HG03196 (cell line): ENCODE measurements around the gene NT5M.

ENCODE experiments used
- ATAC-seq: cut with Tn5 transposase; IDR thresholded peaks from one replicate; pipeline ENCODE4 v1.9.1; 2021; ENCODE audit not compliant: unreplicated experiment

The NT5M gene

DNA sequence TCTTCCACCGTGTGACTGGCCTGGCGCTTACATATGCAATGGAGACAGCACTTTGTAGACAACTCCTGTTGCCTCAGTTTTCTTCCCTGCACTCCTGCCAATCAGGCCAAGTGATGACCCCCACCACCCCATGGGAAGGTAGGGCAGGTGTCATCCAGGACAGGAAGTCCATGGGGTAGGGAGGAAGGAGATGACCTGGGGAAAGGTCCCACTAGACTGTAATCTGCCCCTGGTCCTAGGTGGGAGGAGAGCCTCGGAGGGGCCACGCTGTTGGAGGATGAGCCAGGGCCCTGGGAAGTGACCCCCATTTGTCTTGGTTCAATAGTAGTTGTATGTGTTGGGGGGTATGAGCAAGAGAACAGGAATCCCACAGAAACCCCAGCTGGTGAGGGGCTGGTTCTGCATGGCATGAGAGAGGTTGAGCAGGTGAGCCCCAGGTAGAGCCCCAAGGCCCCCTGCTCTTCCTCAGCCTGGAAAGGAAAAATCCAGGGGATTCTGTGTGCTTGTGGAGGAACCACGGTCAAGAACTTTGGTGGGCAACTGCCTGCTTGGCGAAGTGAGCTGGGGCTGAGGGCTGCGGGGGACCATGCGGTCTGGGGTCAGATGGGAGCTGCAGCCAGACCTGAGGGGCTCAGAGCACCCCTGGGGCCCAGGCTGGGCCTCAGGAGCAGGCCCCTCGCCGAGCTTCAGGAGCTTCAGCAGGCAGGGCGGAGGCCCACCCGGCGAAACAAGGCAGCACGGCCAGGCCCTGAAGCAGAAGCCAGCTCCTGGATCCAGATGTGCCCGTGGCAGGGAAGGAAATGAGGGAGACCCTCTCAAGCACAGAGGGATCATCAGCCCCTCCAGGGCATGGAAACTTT is 50.7 kb downstream of the NT5M start:
- ATAC-seq = no peak

DNA sequence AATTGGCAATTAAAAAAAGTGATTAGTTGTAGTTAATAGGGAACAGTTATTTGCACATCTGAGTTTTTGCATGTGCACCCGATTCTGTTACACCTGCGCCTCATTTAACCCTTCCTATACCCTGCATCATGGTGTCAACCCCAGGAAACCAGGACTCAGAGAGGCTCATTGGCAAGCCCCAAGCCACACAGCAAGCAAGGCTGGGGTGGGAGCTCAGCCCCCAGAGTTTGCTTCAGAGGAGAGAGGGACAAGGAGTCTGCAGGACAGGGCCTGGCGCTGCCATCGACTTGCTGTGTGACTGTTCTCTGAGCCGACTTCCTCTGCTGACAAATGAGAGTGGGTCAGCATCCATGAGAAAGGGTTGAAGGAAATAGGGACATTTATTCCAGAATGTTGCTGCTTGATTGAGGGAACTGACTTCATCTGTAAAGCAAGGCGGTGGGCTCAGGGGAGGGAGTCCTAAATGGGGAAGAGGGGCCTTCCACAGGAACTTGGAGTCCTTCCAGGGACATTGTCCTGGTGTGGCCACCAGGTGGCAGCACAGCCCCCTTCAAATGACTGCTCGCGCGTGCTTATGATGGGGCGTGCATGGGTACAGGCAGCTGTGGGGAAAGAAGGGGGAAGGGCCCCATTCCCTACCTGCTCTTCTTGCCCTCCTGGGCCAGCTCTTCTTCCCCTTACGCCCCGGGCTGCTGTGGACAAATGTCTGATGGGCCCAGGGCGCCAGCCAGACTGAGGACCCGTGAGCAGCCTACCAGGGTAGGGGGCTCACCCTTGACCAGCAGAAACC is 51.6 kb downstream of the NT5M start:
- ATAC-seq = no peak

DNA sequence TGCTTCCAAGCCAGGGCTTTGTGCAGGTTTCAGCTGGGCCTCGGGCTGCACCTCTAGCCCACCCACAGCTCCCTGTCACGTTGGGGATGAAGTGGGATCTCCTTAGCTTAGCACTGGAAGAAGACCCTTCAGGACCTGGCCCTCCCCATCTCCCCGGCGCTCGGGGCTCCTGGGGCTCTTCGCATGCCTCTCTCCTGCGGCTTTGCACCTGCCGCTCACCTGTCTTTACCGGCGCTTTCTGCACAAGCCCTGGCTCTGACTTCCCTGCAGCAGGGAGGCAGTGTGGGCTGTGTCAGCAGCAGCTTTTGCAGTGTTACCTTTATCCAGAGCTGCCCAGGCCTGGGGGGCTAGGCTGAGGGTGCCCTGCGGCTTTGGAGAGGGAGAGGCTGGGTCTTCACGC is 52.3 kb downstream of the NT5M start:
- no peak for ATAC-seq

DNA sequence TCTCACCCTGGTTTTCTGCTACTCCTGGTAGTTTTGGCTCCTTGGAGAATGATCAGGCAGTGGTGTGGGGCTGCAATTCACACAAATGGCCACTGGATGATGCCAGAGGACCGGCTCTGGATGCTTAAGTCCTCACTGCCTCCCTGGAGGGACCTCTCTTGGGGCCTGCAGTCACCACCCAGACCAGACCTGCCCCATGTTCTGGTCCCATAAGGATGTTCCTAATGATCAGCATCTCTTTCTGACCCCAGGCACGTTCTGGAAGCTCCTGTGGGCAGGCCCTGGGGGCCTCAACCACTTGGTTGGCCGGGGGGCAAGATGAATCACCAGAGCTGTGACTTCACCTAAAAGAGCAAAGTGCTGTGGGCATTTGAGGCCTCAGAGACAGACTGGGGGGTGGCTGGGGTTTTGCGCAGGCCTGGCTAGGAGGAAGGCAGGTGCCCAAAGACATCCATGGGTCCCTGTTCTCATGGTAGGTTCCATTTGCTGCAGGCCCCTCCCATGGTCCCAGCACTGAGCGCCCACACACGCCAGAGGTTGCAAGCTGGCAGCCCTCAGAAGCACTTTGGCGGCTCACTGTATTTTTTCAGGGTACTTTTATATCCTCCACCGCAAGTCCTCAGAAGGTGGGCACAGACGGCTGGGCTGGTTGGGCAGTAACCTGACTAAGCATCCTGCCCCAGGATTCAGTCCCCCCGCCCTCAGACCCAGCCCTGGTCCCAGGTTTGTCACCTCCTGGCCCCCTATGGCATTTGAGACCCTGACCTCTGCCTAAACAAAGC is 53.2 kb downstream of the NT5M start:
- peak; percentile 59 for ATAC-seq

DNA sequence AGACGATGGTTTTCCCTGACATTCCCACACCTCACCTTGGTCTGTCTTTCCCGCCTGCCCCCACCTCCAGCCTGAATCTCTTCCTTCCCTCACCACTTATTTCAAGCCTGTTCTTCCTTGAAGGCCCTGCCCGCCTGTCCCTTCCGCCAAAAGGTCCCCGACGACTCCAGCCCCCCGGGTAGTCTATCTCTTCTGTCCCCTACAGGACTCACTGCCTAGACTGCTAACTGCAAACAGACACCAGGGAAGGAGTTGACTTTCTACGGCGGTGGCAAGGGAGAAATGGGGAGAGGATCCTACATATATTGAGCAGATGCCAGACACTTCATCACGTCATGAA is 53.7 kb downstream of the NT5M start:
- ATAC-seq = no peak

DNA sequence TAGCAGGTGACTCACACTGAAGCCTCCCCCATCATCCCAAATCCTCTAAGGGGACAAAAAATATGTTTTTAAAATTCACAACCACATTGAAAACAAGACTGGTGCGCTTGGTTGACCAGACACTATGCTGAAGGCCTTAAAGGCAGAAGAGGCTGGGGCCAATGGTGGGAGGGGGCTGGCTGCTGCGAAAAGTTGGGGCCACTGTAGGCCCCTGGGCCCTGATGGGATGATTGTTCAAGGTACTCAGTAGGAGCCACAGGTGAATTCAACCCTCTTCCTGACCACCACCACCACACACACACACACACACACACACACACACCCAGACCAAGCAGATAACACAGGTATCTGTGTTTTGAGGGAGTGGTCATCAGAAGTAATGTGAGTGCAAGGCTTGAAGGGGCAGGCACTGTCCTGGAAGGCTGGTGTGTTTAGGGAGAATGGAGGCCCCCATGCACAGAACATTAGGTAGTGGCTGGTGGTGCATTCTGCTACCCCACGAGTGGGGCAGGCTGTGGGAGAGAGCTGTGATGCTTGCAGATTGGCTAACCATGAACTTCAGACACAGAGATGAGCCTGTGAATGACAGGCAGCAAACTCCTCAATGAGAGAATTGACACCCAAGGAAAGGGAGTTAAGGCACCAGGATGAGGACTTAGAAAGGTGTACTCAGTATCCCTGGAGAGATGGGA is 55.0 kb downstream of the NT5M start:
- ATAC-seq = no peak

DNA sequence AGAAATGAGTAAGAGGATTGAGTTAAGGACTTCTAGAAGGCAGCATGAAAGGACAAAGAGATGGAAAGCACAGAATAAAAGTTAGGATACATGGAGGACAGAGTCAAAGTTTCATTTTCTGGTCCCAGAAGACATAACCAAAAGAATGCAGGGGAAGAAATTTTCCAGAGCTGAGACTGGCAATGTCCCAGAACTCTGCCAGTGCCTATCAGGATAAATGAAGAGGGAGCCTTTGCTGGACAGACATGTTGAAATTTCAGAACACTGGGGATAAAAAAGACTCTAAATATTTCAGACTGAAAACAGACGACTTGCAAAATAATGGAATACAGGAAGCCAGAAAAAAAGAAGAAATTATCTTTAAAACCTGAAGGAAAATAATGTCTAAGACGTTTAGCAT is 55.7 kb downstream of the NT5M start:
- no peak for ATAC-seq

DNA sequence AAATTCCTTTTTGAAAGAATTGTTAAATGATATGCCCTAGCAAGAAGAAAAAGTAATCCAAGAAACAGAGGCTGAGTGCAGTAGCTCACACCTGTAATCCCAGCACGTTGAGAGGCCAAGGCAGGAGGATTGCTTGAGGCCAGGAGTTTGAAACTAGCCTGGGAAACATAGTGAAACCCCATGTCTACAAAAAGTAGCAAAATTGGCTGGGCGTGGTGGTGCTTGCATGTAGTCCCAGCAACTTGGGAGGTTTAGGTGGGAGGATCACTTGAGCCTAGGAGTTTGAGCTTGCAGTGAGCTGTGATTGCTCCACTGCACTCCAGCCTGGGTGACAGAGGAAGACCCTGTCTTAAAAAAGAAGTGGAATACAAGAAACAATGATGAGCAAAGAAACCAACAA is 56.1 kb downstream of the NT5M start:
- no peak for ATAC-seq

DNA sequence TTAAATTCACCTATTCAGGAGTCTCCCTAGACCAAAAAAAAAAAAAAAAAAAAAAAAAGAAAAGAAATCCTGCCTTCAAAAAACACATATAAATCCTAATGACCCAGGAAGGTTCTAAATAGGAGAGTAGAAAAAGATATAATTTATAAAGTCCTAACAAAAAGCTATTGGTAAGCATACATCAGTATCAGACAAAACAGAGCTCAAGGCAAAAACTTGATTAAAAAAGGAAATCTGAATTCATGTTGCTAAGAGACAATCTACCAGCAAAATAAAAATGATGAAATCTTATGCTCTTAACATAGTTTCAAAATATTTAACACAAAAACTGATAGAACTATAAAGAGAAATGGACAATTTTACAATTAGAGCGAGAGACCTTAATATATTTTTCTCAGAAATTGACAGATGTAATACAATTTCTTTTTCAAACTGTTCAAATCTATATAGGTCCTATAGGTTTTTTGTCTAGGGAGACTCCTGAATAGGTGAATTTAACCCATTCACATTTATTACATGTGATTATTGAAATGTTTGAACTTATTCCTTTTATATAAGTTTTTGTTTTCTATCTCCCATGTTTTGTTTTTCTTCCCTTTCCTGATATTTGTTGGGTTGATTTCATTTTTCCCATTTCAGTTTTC is 57.0 kb downstream of the NT5M start:
- no peak for ATAC-seq

DNA sequence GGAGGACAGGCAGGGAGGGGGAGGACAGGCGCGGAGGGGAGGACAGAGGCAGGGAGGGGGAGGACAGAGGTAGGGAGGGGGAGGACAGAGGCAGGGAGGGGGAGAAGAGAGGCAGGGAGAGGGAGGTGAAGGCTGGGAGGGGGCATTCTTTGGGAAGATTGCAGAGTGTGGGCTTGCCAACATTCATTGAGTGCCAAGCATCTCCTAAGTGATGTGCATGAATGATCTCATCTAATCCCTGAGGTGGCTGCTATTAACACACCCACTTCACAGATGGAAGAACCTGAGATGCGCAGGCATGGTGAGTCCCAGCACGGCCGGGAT is 58.3 kb downstream of the NT5M start:
- no peak for ATAC-seq

DNA sequence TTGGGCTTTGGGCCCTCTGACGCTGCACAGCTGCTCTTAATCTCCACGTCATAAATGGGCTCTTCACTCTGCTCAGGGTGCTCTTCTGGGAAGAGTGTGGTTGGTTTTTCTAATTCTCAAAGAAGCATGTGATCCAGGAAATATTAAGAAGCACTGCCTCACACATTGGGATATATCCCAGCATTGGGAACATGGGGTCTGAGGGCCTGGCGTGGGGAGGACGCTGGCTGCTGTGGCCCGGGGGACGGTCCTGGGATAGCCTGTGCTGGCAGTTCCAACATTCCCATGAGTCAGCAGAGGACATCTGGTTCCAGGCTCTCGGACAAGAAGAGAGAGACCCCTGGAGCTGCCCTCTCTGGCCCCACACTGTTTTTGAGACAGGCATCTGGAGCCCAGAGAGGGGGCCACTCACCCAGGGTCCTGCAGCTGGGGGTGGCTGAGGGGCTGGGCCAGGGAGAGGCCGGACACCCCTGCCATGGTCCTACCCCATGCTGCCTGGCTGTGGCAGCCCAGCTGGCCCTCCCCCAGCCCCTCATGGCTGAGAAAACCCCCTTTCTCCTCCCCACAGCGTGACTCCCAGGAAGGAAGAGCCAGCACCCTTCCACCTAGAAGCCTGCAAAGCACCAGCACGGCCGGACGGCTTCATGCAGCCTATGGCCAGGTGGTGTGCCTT is 58.8 kb downstream of the NT5M start:
- ATAC-seq = no peak

DNA sequence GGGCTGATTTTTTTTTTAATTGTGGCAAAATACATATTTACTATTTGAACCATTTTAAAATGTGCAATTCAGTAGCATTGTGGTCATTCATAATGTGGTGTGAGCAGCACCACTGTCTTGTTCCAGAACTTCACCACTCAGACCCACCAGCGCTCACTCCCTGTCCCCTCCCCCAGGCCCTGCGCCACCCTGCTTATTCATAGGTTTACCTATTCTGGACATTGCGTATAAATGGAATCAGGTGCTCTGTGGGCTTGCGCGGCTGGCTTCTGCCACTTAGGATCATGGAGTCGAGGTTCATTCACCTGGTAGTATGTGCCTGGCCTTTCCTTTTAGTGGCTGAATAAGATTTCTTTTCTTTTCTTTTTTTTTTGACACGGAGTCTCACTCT is 59.4 kb downstream of the NT5M start:
- no peak for ATAC-seq

DNA sequence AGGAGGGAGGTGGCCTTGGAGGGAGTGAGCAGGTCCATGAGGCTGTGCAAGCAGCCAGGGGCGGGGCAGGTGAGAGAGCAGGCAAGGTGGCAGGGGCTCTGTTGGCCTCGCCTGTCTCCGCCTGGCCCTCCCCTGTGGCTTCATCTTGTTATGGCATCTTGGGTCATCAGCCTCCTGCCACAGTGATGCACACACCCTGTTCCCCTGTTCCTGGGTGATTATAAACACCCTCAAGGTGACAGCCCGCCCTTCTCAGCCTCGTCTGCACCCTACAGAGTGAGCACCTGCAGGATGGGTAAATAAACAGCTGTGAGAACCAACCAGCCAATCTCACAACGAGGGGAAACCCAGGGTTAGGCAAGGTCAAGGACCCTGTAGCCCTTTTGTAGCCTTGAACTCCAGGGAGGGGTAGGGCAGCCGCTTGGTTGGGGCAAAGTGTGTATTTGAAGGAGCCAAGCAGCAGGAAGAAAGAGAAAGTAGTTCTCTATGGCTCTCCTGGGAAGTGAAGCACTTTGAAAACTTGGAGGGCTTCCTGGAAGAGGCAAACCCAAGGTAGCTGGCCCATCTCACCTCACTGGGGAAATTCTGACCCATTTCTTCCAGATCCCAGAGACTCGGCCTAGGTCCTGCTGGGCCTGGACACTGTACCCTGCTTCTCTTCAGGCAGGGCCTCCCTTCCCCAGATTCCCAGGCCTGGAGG is 60.6 kb downstream of the NT5M start:
- ATAC-seq = no peak

DNA sequence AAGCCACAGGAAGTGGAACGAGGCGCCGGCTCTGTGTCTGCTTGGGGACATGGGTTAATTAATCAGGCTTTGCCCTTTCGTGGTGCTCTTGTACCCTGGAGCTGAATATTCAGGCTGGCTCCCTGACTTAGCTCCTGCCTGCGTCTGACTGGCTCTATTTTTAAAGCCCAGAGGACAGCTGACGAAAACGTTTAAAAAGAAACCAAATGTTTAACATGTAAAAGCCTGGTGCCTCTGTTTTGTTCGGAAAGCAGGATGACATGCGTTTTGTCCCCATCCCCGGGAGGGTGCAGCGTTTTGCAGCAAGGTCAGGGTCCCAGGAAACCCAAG is 61.1 kb downstream of the NT5M start:
- no peak for ATAC-seq

DNA sequence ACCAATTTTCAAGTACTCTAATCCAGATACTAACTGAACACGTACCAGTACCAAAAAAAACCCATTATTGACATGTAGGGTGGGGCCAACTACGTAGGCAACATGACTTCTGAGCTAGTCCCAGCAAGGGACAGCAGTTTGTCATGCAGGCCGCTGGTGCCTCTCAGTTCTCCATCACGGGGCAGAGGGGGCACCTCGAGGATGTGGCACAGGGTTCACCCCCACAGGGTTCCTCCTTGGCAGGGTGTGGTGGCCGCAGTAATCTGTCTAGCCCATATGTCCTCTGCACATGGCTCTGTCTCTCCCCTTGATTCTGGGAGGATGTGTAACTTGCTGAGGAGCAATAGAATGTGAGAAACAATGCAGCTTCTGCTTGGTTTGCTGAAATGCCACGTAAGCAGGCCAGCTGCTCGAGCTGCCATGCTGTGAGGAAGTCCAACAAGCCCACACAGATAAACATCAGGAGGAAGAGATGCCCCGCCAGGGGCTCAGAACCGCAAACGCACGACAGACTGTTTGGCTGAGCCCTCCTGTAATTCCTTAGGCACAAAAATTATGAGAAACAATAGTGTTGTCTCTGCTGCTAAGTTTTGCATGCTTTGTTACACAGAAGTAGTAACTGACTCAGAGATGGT is 62.4 kb downstream of the NT5M start:
- ATAC-seq = no peak

DNA sequence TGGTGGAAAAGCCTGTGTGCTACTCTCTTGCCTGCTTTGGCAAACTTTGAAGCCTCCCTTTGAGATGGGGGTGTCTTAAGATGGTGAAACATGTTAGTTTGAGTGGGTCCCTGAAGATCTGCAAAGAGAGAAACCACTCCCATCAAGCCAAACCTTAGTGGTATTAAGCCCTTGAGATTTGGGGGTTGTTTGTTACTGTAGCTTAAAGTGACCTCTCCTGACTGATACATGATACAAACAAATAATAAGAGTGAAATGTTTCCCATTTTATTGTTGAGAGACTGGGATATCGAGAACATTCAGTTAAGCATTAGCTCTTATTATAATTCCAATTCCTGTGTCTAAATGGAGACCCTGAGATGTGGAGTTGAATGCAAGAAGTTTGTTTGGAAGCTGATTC is 63.1 kb downstream of the NT5M start:
- ATAC-seq = no peak

DNA sequence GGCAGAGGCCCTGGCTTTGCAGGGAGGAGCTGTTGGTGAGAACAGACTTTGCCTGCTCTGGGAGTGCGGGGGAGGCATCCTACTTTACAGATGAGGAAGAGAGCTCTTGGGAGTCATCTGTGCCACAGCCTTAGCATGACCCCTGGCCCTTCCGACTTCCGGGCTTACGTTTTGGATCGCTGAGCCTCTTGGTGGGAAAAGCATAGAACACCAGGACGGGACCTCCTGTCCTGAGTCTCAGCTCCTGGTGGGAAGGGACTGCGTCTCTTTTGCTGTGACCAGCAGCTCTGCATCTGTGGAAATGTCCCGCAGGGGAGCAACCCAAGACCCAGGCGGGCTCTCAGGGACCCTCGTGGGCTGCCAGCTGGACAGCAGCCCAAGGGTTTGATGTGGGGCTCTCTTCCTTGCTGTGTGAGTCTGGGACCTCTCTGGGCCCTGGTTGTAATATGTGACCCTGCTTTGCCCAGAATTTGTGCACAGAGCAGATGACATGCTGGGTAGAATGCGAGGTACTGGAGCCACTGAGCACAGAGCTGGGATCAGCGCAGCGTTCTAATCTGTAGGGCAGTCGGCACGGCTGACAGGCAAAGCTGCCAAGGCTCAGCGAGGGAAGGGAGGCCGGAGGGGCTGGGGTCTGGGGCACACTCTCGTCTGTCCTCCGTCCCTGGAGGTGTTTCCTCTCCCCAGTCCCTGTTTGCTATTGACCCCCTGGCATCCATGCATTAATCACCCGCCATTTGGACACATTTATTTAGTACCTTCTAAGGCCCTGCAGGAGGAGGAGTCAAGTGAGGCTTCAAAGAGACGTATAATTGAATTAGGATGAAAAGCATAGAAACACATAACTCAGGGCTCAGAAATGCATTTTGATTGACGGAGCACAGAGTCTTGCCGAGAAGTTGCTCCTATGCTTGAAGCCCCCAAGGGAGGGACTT is 64.0 kb downstream of the NT5M start:
- ATAC-seq = no peak

DNA sequence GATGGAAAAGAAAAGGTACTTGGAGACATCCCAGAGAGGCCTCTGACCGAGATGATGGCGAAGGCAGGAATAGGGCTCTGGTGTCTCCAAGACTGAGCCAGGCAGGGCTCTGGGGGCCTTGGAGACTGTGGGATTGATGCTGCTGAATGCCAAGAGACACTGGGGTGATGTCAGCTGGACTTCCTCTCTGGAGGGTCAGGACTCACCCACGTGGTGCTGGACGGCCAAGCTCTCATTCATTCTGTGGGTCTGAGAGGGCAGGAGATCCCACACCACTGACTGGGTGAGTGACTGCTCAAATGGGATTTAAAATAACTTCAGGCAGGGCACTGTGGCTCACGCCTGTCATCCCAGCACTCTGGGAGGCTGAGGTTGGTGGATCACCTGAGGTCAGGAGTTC is 64.8 kb downstream of the NT5M start:
- ATAC-seq = no peak
